DMS53 treated with DMSO at 0.1 percent for 48 hours (cell line): ENCODE measurements around the gene EIF2D.
"Not testable (repeated sequence)": the region's sequence is repeated elsewhere in the genome, so short reads cannot be mapped to it uniquely, and the experiment has no call there.

ENCODE experiments used
- DNase-seq: peaks from one replicate; lab custom pipeline; 2025; ENCODE audit not compliant: unreplicated experiment; lab: John Stamatoyannopoulos, UW

Gene EIF2D

DNA sequence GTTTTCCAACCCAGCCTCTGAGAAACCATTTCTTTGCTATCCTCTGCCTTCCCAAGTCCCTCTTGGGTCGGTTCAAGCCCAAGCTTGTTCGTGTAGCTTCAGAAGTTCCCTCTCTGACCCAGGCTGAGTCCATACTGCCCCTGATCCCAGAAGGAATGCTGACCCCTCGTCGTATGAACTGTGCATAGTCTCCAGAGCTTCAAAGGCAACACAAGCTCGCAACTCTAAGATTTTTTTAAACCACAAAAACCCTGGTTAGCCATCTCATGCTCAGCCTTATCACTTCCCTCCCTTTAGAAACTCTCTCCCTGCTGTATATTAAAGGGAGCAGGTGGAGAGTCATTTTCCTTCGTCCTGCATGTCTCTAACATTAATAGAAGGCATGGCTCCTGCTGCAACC is 23.8 kb downstream of the EIF2D start:
- no peak for DNase-seq

DNA sequence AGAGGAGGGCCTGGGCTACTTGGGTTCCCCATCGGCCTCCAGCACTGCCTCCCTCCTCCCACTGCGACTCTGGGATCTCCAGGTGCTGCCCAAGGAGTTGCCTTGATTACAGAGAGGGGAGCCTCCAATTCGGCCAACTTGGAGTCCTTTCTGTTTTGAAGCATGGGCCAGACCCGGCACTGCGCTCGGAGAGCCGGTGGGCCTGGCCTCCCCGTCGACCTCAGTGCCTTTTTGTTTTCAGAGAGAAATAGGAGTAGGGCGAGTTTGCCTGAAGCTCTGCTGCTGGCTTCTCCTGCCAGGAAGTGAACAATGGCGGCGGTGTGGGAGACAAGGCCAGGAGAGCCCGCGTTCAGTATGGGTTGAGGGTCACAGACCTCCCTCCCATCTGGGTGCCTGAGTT is 24.4 kb downstream of the EIF2D start:
- DNase-seq: no peak

DNA sequence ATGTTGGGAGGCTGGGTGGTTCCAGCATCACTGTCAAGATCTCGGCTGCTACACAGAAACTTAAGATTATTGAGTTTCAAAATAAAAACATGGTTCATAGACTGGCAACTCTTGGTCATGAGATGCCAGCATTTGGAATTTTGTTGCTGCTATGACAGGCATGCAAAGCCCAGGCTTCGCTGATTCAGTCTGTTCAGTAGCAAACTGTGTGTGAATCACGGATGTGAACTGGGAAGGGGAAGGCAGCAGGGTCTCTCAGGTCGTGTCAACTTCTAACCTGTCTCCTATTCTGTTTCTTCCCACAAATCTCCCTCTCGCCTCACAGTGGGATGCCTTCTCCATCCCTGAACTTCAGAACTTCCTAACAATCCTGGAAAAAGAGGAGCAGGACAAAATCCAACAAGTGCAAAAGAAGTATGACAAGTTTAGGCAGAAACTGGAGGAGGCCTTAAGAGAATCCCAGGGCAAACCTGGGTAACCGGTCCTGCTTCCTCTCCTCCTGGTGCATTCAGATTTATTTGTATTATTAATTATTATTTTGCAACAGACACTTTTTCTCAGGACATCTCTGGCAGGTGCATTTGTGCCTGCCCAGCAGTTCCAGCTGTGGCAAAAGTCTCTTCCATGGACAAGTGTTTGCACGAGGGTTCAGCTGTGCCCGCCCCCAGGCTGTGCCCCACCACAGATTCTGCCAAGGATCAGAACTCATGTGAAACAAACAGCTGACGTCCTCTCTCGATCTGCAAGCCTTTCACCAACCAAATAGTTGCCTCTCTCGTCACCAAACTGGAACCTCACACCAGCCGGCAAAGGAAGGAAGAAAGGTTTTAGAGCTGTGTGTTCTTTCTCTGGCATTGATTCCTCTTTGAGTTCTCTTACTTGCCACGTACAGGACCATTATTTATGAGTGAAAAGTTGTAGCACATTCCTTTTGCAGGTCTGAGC is 25.5 kb downstream of the EIF2D start:
- no peak for DNase-seq

DNA sequence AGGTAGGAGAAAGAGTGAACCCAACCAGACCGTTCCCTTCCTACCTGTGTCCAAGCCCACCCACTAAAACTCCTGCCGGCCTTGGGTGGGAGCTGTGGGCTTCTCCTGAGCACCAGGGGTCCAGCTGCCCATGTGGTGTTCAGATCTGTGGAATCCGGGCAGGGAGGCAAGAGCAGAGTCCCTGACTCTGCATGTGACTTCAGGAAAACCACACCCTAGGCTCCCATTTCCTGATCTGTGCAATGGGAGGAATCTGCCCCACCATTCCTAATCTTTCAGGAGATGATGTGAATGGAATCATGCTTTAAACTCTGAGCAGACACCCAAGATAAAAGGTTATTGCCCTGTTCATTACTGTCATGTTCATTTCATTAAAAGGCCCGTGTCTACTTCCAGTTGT is 27.6 kb downstream of the EIF2D start:
- DNase-seq: no peak

DNA sequence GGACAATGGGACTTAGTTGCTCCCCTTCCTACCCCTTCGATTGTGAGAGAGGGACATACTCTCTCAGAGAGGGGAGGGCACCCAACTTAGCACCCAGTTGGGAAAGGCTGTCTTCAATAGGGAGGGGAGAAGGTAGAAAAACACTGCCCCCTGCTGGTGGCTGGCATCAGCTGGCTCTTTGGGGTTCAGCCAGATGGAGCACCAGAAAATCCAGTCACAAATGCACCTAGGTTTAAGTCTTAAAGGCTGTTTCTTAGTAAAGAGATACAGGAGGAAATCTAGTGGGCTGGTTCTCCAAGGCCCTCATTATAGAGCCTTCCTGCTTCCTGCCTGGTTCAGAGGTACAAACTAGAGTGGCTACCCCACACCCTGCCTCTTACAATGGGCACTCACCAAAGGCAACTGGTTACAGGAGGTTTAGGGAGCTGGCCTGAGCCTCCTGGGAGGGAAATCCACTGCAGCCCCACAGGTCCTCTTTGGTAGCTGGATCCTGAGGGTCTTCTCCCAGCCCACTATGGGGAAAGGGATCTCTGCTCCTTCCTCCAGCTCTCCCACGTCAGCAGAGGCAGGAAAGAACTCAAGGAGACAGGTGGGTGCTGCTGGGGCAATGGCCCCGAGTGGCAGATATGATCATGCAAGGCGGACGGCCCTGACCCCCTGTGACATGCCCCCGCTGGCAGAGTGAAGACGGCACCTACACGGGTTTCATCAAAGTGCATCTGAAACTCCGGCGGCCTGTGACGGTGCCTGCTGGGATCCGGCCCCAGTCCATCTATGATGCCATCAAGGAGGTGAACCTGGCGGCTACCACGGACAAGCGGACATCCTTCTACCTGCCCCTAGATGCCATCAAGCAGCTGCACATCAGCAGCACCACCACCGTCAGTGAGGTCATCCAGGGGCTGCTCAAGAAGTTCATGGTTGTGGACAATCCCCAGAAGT is 28.3 kb downstream of the EIF2D start:
- peak; percentile 58 for DNase-seq

DNA sequence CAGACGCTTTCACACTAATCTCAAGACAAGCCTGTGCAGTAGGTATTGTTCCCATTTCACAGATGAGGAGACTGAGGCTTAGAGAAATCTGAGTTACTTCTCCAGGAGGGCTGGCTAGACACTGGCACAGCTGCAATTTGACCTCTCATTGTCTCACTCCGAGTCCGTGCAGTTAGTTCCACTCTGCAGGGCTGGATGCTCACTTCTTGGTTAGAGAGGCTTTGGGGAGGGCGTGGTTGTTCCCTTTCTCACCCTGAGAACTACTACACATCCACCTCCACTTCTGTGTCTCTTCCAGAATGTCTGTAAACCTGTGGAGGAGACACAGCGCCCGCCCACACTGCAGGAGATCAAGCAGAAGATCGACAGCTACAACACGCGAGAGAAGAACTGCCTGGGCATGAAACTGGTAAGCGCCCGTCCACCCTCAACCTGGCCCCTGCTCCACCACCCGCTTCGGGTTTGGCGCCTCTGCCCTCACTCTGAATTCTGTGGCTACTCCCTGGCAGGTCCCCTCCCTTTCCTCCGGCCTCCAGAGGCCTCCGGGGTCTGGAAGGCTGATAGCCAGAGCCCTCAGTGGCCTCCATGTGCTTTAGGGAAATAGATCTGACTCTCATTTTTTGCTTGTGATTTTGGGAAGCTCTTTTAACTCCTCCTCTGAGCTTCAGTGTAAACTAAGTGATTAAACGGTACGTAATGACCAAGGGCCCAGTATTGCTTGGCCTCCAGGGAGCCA is 29.1 kb downstream of the EIF2D start:
- DNase-seq: no peak

DNA sequence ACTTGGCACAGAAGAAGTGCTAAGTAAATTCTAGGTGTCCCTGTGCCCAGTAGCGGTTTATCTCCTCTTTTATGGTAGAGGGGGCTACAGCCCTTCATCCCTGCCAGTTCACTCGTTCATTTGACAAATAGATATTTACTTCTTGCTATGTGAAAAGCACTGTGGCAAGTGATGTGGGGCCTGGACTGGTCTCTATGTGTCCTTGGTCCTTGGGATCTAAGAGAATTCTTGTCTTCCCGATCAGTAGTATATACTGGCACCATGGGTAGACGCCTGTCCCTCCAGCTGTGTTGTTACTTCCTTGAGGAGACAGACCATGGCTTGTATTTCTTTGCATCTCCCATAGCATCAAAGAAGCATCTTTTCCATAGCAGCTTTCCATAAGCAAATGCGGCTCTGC is 29.7 kb downstream of the EIF2D start:
- no peak for DNase-seq

DNA sequence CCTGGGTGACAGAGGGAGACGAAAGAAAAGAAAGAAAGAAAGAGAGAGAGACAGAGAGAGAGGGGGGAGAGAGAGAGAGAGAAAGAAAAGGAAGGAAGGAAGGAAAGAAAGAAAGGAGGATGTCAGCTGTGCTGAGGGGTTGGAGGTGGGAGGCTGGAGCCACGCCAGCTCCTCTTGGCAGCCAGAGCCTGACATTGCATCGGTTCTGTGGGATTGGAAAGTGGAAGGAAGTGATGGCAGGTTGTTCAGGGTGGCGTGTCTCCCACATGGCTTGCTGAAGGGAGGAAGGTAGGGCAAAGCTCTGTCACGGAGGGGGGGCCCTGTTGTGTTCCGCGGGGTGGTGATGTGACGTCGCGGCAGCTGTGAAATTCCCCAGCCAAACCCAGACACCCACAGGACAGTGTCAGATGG is 30.7 kb downstream of the EIF2D start:
- DNase-seq: no peak

DNA sequence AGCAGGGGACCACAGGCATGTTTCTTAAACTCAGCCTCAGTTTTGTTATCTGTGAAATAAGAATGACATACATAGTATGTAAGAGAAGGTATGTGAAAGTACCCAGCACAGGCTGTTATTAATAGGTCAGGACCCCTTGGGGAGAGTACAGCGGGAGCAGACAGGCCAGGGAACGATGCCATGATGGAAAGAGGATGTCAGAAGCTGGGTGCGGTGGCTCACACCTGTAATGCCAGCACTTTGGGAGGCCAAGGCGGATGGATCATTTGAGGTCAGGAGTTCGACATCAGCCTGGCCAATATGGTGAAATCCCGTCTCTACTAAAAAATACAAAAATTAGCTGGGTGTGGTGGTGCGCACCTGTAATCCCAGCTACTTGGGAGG is 31.2 kb downstream of the EIF2D start:
- not testable (repeated sequence) for DNase-seq

DNA sequence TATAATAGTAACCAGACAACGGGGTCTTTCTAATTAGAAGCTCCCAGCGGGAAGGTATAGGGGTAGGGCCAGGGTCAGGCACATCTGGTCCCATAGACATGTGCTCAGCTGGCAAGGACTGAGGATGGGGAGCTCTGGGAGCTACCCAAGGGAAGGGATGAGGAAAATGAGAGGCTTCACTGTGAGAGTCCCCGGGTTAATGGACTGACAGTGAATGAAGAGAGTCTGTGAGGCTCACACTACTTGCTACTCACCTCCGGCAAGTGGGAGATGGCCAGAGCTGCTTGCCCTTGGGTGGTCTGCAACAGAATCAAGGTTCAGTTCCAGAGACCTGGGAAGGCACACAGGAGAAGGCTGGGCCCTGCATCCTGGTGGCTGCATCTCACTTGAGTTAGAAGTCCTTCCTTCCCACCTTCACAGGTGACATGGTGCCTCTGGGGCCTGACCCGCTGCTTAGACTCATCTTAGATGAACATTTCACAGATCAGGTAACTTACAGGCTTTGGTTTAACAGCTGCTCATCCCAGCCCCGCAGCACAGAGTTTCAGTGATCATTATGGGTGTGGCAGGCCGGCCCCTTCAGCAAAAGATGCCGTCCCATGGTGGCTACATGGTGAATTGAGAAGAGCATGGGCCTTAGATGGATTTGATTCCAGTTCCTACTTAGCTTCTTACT is 31.7 kb downstream of the EIF2D start:
- no peak for DNase-seq

DNA sequence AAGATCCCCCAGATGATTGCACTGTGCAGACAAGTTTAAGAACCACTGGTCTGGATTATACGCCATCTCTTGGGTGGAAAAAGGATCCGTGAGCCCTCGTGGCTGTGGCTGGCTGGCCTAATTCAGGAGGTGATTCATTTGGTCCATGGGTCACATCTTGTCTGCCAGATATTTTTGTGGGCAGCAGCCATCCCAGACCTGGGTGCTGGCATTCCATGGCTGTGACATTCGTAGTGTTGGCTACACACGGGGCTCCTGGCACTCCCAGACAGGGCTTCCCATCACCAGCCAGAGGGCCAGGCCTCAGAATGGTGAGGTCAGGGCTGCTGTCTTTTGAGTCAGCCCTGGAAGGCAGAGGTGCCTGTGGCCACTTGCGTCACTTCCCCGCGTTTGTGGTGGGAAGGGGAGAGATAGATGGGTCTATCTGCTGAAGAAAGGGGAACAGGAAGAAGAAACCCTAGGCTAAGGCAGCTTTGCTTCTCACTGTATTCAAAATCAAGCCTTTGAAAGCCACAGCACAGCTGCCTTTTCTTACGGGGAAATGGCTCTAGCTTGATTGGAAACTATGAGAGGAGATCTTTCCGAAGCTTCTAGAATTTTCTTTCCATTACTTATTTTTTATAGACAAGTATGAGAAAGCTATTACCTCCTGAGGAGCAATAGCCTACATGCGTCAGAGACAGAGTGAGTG is 32.4 kb downstream of the EIF2D start:
- no peak for DNase-seq

DNA sequence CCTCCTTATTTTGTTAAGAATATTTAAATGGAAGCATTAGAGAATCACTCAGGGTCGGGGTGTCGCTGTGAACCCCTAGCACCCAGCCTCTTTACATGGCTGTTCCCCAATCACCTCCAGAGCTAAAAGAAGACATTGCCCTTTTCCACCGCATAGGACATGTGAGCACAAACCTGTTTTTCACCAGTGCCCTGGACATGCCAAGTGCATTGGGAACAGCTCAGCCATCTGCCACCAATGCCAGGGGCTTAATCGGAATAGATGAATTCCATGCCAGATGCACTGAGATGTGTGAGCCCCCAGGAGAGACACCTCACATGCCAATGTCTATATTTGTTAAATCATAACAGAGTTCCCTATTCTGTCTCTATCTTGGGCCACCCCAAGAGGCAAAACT is 33.3 kb downstream of the EIF2D start:
- DNase-seq: no peak

DNA sequence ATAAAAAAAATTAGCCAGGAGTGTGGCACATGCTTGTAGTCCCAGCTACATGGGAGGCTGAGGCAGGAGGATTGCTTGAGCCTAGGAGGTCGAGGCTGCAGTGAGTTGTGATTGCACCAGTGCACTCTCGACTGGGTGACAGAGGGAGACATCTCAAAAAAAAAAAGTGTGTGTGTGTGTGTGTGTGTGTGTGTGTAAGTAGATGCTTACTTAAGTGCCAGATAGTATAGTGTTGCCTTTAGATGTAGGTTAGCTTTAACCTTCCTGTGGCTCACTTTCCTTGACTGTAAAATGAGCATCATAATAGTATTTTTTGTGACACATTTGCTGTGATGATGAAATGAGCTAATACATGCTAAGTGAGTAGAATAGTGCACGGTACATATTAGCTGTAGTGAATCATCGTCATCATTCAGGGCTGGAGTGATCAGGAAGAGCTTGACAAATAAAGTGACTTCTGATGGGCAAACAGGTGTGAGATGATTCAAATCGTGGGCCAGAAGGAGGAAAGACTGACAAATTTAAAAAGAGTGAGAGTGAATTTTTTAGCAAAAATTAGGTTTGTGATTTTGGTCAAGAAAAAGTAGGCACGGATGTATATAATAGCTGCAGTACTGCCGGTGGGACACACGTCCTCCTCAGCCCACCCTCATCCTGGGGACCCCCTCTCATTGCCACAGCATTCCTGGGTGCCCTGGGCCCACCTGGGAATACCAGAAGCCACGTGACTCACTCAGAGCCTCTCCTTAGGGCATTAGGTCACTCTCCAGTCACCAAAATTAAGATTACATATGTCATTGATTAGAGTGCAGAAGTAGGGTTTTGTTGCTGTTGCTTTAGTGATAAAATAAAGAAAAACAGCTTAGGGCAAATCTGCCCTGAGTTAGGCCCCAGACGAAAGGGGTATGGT is 33.9 kb downstream of the EIF2D start:
- peak; percentile 93 for DNase-seq

DNA sequence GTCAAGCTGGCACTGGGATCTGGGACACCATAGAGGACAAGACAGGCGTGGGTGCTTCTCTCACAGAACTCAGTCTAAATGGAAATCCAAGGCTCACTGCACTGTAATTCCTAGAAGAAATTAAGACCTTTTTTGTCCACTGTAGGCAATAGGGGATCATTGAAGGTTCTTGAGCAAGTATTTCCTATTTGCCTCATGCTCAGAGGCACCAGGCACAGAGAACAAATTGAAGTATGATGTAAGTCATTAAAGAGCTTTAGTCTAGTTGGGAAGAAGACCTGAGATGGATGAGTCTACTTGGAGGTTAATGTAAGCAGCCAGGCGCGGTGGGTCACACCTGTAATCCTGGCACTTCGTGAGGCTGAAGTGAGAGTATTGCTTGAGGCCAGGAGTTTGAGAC is 34.6 kb downstream of the EIF2D start:
- no peak for DNase-seq

DNA sequence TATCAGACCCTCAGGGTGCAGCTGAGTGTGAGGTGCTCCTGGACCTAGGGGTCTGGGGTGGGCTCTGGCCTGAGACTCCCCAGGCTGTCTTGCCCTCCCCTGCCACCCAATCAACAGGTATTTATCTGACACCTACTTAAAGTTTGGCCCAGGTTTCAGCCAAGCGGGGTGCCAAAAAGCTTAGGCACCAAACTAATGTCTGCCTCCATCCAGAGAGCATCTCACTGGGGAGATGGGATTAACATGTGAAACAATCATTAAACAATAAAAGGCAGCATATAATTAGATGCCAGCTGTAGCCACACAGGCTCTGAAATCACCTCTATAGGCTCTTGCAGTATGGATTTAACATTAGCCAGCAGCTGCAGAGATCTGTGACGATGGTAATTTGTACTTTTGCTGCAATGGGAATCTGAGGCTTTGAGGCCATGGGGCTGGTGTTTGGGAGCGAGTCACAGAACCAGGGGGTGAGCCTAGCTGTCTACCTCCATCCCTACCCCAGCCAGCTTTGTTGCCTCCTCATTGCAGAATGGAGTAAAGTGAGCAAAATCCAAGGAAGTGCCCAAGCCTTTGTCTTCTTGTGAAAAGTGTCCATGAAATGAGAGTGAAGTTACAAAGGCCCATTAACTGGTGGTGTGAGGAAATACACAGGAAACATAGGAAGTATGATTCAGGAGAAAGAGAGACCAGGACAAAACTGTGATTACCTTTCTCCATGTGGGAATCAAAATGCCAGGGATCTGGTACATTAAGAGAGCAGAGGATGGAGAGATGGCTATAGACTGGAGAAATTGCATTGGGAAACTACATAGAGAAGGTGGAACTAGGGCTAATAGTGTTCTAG is 36.1 kb downstream of the EIF2D start:
- no peak for DNase-seq

DNA sequence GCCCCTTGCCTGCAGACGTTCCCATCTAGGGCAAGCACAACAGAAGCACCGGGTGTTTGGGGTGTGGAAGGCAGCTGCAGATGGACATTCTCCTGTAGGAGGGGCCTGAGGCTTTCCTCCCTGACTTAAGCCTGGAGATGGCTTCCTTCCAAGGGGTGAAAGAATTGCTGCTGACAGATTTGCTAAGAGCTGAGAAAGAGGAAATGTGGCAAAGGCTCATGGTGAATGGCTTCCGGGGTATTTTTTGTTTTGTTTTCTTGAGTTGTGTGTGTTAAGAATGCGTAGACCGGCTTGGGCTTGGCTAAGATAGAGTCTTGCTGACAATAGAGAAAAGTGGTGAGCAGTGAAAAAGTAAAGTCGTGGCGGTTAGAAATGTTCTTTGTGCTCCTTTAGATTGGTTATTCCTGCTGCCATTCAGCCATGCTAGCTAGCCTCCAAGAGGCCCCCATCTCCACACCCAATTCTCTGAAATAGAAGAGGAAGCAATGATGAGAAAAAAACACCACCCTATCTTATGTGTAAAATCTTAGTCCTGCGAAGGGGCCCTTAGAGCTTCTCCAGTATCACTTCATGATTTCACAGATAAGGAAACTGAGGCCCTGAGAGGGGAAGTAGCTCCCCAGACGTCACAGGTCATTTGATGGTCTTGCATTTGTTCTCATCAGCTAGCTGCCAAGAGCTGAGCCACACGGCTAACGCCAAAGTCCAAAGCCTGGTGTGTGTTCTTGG is 36.9 kb downstream of the EIF2D start:
- no peak for DNase-seq

DNA sequence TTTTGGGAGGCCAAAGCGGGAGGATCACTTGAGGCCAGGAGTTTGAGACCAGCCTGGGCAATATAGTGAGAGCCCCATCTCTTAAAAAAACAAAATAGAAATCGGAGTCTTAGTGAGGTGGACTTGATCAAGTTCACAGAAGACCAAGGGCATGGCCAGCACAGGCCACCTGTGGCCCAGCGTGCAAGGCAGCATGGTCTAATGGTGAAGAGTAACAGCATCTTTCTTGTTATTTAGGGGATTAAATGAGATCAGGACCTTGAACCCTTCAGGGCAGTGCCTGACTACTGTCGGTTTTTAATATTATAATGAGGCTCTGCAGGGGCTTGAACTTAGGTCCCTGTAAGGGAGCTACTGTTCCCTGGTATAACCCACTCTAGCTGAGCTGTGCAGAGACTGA is 38.5 kb downstream of the EIF2D start:
- DNase-seq: no peak

DNA sequence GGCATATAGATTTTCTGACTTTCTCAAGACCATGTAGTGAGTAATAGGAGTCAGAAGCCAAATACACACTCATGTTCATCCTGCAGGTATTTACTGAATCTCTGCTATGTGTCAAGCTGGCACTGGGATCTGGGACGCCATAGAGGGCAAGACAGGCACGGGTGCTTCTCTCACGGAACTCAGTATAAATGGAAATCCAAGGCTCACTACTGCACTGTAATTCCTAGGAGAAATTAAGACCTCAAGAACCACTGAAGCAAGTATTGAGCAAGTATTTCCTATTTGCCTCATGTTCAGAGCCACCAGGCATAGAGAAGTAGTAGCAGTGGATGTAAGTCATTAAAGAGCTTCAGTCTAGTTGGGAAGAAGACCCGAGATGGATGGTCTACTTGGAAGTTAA is 38.9 kb downstream of the EIF2D start:
- no peak for DNase-seq
